HG02571 (cell line): ENCODE measurements around the gene SLC15A1.

Experiments used
- ATAC-seq: cut with Tn5 transposase; IDR thresholded peaks from one replicate; pipeline ENCODE4 v1.9.1; 2021; ENCODE audit warnings: mild to moderate bottlenecking, moderate library complexity; ENCODE audit not compliant: unreplicated experiment

Gene SLC15A1

DNA sequence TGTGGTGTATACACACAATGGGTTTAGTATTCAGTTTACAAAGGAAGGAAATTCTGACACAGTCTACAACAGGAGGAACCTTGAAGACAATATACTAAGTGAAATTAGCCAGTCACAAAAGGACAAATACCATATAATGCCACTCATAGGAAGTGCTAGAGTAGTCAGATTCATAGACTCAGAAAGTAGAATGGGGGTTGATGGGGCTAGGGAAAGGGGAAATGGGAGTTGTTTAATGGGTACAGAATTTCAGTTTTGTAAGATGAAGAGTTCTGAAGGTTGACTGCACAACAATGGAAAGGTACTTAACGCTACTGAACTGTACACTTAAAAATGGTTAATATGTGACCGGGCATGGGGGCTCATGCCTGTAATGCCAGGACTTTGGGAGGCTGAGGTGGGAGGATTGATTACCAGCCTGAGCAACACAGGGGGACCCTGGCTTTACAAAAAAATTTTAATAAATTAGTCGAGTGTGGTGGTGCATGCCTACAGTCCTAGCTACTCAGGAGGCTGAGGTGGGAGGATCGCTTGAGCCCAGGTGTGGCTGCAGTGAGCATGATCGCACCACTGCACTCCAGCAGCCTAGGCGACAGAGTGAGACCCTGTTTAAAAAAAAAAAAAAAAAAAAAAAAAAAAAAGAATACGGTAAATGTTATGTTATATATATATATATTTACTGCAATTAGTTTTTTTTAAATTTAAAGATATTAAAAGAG is 45.0 kb downstream of the SLC15A1 start:
- ATAC-seq, result no peak

- ATAC-seq, result no peak
Measured at GRCh38 chr13:98706446-98707110, 45.9 kb downstream of the SLC15A1 start.

GRCh38 chr13:98697791-98698190 is 54.7 kb downstream of the SLC15A1 start:
- no peak for ATAC-seq

- no peak for ATAC-seq
Measured at GRCh38 chr13:98693756-98694155, 58.7 kb downstream of the SLC15A1 start.

- ATAC-seq, result no peak
Measured at GRCh38 chr13:98691360-98691759, 61.1 kb downstream of the SLC15A1 start.

- ATAC-seq, result no peak
Measured at GRCh38 chr13:98690348-98691022, 62.0 kb downstream of the SLC15A1 start.

DNA sequence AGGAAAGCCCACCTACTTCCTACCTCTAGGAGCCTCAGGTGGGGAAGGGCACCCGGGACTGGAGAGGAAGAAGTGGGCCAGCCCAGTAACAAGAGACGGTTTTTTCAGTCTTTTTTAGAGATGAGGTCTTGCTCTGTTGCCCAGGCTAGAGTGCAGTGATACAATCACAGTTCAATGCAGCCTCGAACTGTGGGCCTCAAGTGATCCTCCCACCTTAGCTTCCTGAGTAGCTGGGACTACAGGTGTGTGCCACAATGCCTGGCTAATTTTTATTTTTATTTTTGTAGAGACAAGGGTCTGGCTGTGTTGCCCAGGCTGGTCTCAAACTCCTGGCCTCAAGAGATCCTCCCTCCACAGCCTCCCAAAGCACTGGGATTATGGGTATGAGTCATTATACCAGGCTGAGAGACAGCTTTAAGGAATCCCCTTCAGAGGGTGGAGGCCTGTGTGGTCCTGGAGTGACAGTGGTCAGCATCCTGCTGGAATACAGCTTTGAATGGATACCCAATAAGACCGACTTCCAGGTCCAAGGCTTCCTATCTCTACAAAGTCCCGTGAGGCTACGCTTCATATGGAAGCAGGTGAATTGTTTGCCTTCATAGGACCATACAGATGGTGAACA is 63.0 kb downstream of the SLC15A1 start:
- no peak for ATAC-seq

GRCh38 chr13:98688373-98688772 is 64.1 kb downstream of the SLC15A1 start:
- no peak for ATAC-seq

DNA sequence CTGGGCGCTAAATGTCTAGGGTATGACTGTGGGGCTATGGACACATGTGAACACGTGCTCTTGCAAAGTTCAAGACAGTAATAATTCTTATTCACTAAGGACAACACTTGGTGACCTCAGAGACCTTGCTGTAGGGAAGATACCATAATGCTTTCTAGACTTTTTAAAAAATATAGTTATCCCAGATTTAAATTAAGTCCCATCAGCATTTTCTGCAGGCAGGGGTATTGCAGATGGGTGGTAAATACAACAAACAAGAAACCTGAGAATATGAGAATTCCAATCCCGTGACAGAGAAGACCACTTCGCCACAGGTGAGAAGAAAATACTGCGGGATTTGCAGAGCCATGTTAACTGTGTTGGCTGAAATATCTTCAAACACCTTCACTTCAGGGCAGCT is 65.2 kb downstream of the SLC15A1 start:
- no peak for ATAC-seq

- ATAC-seq, result no peak
Measured at GRCh38 chr13:98686270-98686669, 66.2 kb downstream of the SLC15A1 start.

- ATAC-seq, result no peak
Measured at GRCh38 chr13:98685146-98685545, 67.3 kb downstream of the SLC15A1 start.

DNA sequence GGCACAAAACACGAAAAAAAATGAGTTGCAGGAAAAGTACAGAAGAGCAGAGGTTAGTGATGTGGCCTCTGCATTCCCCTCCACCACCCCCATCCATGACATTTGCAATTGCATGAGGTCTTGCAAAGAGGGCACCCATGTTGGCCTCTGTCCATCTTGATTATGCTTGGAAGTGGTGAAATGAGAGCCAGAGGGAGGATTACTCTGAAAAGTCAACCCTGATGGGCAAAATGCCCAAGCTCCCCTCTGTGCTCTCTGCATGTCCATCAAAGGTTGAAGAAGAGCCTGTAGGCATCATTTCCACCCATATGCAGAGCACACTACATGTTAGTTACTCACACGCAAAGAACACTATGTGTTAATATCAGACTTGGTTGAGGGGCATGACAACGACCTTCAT is 71.4 kb downstream of the SLC15A1 start:
- ATAC-seq, result no peak

GRCh38 chr13:98678741-98679140 is 73.7 kb downstream of the SLC15A1 start:
- ATAC-seq, result no peak

DNA sequence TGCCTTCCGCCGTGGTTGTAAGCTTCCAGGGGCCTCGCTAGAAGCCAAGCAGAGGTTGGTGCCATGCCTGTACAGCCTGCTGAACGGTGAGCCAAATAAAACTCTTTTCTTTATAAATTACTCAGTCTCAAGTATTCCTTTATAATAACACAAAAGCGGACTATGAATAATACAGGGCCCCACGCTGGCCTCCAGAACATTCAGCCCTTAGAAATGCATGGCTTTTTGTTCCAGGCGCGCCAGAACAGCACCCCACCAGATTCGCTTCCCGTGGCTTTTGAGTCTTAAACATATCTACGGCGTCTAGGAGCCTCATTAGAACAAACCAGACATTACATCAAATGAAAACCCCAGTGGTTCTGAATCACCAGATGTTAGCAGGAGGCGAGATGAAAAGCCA is 75.1 kb downstream of the SLC15A1 start:
- ATAC-seq, result no peak

GRCh38 chr13:98676239-98676638 is 76.2 kb downstream of the SLC15A1 start:
- no peak for ATAC-seq

DNA sequence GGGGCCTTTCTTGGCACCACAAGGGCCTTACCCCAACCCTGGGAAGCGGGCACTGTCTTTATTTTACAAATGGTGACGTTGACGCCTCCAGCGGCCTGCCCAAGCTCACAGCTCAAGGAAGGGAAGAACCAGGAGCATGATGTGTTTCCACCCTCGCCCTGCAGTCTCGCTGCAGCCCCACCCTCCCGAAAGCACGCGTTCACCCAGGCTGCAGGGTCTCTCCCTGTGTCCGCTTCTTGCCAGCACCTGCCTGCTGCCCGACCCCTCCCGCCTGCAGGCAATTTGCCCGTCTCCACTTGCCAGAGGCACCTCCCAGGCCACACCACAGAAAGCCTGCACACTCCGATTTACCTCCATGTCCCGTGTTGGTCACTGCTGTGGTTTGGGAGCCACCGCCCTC is 76.6 kb downstream of the SLC15A1 start:
- ATAC-seq, result no peak

- ATAC-seq, result no peak
Measured at GRCh38 chr13:98675066-98675465, 77.4 kb downstream of the SLC15A1 start.

- peak; percentile 61 for ATAC-seq
Measured at GRCh38 chr13:98672947-98673613, 79.4 kb downstream of the SLC15A1 start.

- ATAC-seq, result no peak
Measured at GRCh38 chr13:98668155-98668554, 84.3 kb downstream of the SLC15A1 start.

DNA sequence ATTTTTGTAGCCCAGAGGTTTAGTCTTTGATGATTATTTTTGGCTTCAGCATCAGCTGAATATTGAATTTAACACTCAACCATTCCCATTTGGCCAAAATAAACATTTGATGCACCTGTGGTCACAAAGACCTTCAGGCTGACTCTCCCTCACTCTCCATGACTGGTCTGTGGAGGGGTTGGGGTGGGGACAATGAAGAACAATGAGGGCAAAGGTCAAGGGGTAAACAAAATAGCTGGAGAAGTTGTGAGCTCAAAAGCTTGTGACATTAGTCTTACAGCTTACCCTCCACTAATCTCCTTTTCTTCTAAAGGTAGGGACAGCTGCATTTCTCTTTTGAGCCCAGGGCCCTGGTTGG is 86.9 kb downstream of the SLC15A1 start:
- no peak for ATAC-seq

DNA sequence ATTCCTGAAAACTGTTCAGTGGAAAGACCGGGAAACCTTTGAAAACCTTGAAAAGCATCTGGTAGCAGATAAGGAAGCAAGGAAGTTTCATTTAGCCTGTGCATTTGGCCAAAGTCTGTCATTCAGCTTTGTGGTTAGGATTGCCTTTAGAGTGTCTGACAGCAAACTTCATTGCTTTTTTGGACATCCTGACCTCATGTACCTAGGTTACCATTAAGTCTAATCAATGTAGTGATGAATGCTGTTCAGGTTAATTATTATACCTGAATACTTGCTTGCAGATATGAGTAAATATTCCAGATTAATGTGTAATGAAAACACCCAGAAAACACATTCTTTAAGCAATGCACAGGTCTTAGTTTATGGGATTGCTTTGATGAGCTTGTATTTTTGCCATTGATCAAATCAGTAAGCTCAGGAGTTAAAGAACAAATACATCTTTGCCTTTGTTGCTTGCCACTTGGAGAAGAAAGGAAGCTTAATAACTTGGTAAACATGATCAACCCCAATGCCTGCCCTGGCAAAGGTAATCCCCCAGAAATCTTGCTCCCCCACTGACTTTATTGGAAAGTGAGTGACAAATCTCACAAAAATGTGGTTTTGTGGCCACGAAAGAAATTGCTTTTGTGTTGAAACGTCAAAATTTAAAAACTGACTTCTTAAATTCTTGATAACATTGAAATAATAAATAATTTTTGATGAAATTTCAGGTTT is 87.4 kb downstream of the SLC15A1 start:
- ATAC-seq, result no peak
